HEK293 (cell line): Measurements from ENCODE around the gene STYX.

Experiments
- CTCF ChIA-PET: fragments of 350-600 bp; formaldehyde crosslinking; extraction: SDS; loops from one replicate; lab custom pipeline; 2021; ENCODE audit warnings: antibody characterized with exemption; lab: Yijun Ruan, JAX
- POLR2A ChIA-PET: fragments of 300-600 bp; formaldehyde crosslinking; extraction: SDS; loops from one replicate; lab custom pipeline; 2020; ENCODE audit warnings: antibody characterized with exemption, inconsistent platforms; lab: Yijun Ruan, JAX
- H3K27ac ChIP-seq: fragments of 200-500 bp; sonication (Bioruptor generic); 2 replicates; pipeline ENCODE4 v1.5.1; 2014; ENCODE audit warnings: low read depth, low read length, control low read depth, inconsistent platforms; ENCODE audit errors: extremely low read depth
- H3K36me3 ChIP-seq, 2 experiments: fragments of 200-500 bp in 1 of 2; sonication (Bioruptor generic) in 1 of 2; 1 replicate in 1 of 2; 2 replicates in 1 of 2; pipeline ENCODE4 v1.5.1; 2014 to 2017; ENCODE audit warnings: inconsistent platforms in 2 of 2, low read length in 2 of 2; ENCODE audit not compliant: control insufficient read depth in 2 of 2, insufficient read depth in 1 of 2
- H3K4me1 ChIP-seq: fragments of 200-500 bp; sonication (Bioruptor generic); 2 replicates; pipeline ENCODE4 v1.5.1; 2014; ENCODE audit warnings: mild to moderate bottlenecking, low read length, inconsistent platforms; ENCODE audit not compliant: control insufficient read depth, insufficient read depth
- H3K4me3 ChIP-seq: 2 replicates; pipeline ENCODE4 v1.5.1; 2011; ENCODE audit warnings: low read depth, mild to moderate bottlenecking, control low read depth, low read length, moderate library complexity
- H3K9me3 ChIP-seq: fragments of 200-500 bp; sonication (Bioruptor generic); 2 replicates; pipeline ENCODE4 v1.5.1; 2014; ENCODE audit warnings: low read depth, low read length, inconsistent platforms; ENCODE audit not compliant: control insufficient read depth, insufficient read depth
- BCL11B ChIP-seq: fragments of 450-650 bp; formaldehyde crosslinking; IDR thresholded peaks from 2 replicates; pipeline ENCODE4 v1.5.1; 2016; ENCODE audit warnings: low read depth, missing biosample characterization, missing genetic modification characterization
- EGR2 ChIP-seq: fragments of 450-650 bp; formaldehyde crosslinking; IDR thresholded peaks from 2 replicates; pipeline ENCODE4 v1.5.1; 2016; ENCODE audit warnings: low read depth, missing biosample characterization, missing genetic modification characterization
- RBAK ChIP-seq: fragments of 450-650 bp; formaldehyde crosslinking; IDR thresholded peaks from 2 replicates; pipeline ENCODE4 v1.5.1; 2016; ENCODE audit warnings: missing biosample characterization, missing genetic modification characterization
- SP2 ChIP-seq: fragments of 450-650 bp; formaldehyde crosslinking; IDR thresholded peaks from 2 replicates; pipeline ENCODE4 v1.5.1; 2016; ENCODE audit warnings: missing biosample characterization, missing genetic modification characterization
- SP7 ChIP-seq: fragments of 450-650 bp; formaldehyde crosslinking; IDR thresholded peaks from 2 replicates; pipeline ENCODE4 v1.5.1; 2016; ENCODE audit warnings: missing biosample characterization, missing genetic modification characterization
- ZBTB20 ChIP-seq: fragments of 450-650 bp; formaldehyde crosslinking; IDR thresholded peaks from 2 replicates; pipeline ENCODE4 v1.5.1; 2016; ENCODE audit warnings: missing biosample characterization, missing genetic modification characterization
- ZBTB48 ChIP-seq: fragments of 450-650 bp; formaldehyde crosslinking; IDR thresholded peaks from 2 replicates; pipeline ENCODE4 v1.5.1; 2016; ENCODE audit warnings: missing biosample characterization, missing genetic modification characterization
- ZFHX2 ChIP-seq: fragments of 450-650 bp; formaldehyde crosslinking; conservative IDR thresholded peaks from 2 replicates; pipeline ENCODE4 v1.5.1; 2016; ENCODE audit warnings: missing biosample characterization, missing genetic modification characterization
- ZNF169 ChIP-seq: fragments of 450-650 bp; formaldehyde crosslinking; IDR thresholded peaks from 2 replicates; pipeline ENCODE4 v1.5.1; 2016; ENCODE audit warnings: missing biosample characterization, missing genetic modification characterization
- ZNF211 ChIP-seq: fragments of 450-650 bp; formaldehyde crosslinking; IDR thresholded peaks from 2 replicates; pipeline ENCODE4 v1.5.1; 2016; ENCODE audit warnings: low read depth, missing biosample characterization, missing genetic modification characterization
- ZNF366 ChIP-seq: fragments of 450-650 bp; formaldehyde crosslinking; conservative IDR thresholded peaks from 2 replicates; pipeline ENCODE4 v1.5.1; 2016; ENCODE audit warnings: missing biosample characterization, missing genetic modification characterization
- ZNF48 ChIP-seq: fragments of 450-650 bp; formaldehyde crosslinking; IDR thresholded peaks from 2 replicates; pipeline ENCODE4 v1.5.1; 2016; ENCODE audit warnings: missing biosample characterization, missing genetic modification characterization
- ZNF514 ChIP-seq: fragments of 450-650 bp; formaldehyde crosslinking; IDR thresholded peaks from 2 replicates; pipeline ENCODE4 v1.5.1; 2016; ENCODE audit warnings: missing biosample characterization, missing genetic modification characterization
- TF ChIP-seq, protein P1 (sequence below): fragments of 450-650 bp; formaldehyde crosslinking; IDR thresholded peaks from 2 replicates; pipeline ENCODE4 v1.5.1; 2017; ENCODE audit warnings: missing biosample characterization, missing genetic modification characterization
- TF ChIP-seq, protein P2 (sequence below): fragments of 450-650 bp; formaldehyde crosslinking; IDR thresholded peaks from 2 replicates; pipeline ENCODE4 v1.5.1; 2016; ENCODE audit warnings: missing biosample characterization, missing genetic modification characterization
- TF ChIP-seq, protein P3 (sequence below): fragments of 450-650 bp; formaldehyde crosslinking; conservative IDR thresholded peaks from 2 replicates; pipeline ENCODE4 v1.5.1; 2016; ENCODE audit warnings: low read depth, missing biosample characterization, missing genetic modification characterization
- TF ChIP-seq, protein P4 (sequence below): fragments of 450-650 bp; formaldehyde crosslinking; IDR thresholded peaks from 2 replicates; pipeline ENCODE4 v1.5.1; 2016; ENCODE audit warnings: missing biosample characterization, missing genetic modification characterization
- TF ChIP-seq, protein P5 (sequence below): fragments of 450-650 bp; formaldehyde crosslinking; IDR thresholded peaks from 2 replicates; pipeline ENCODE4 v1.5.1; 2017; ENCODE audit warnings: missing biosample characterization, missing genetic modification characterization
- TF ChIP-seq, protein P6 (sequence below): fragments of 450-650 bp; formaldehyde crosslinking; IDR thresholded peaks from 2 replicates; pipeline ENCODE4 v1.5.1; 2016; ENCODE audit warnings: missing biosample characterization, missing genetic modification characterization

The STYX gene

DNA sequence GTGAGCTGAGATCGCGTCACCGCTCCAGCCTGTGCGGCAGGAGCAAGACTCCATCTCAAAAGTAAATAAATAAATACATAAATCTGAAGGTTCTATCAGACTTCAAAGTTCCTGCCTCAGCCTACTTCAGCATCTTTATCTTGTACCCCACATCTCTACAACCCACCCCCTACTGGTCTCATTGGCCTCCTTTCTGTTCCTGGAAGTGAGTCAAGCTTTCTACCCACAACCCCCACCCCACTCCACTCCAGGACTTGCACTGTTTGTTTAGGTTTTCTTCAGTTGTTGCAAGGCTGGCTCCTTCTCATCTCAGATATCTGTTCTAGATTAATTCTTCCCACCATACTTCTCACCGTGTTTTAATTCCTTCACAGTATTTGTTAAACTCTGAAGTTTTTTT is 23.7 kb upstream of the STYX start:
- TF ChIP-seq EGR2 (tag by site-specific recombination) = 0 out of 2 replicates have a peak, but pooled peaks have one; percentile 40
- TF ChIP-seq, protein P1, sequence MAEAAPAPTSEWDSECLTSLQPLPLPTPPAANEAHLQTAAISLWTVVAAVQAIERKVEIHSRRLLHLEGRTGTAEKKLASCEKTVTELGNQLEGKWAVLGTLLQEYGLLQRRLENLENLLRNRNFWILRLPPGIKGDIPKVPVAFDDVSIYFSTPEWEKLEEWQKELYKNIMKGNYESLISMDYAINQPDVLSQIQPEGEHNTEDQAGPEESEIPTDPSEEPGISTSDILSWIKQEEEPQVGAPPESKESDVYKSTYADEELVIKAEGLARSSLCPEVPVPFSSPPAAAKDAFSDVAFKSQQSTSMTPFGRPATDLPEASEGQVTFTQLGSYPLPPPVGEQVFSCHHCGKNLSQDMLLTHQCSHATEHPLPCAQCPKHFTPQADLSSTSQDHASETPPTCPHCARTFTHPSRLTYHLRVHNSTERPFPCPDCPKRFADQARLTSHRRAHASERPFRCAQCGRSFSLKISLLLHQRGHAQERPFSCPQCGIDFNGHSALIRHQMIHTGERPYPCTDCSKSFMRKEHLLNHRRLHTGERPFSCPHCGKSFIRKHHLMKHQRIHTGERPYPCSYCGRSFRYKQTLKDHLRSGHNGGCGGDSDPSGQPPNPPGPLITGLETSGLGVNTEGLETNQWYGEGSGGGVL (tag by site-specific recombination) = peak; percentile 25; the same call in 1 of the 2 replicates
- TF ChIP-seq ZFHX2 (tag by site-specific recombination) = 0 out of 2 replicates have a peak, but pooled peaks have one; percentile 19
- TF ChIP-seq, protein P2, sequence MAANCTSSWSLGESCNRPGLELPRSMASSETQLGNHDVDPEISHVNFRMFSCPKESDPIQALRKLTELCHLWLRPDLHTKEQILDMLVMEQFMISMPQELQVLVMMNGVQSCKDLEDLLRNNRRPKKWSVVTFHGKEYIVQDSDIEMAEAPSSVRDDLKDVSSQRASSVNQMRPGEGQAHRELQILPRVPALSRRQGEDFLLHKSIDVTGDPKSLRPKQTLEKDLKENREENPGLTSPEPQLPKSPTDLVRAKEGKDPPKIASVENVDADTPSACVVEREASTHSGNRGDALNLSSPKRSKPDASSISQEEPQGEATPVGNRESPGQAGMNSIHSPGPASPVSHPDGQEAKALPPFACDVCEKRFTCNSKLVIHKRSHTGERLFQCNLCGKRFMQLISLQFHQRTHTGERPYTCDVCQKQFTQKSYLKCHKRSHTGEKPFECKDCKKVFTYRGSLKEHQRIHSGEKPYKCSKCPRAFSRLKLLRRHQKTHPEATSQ (tag by site-specific recombination) = no peak
- TF ChIP-seq, all 188 proteins: peak for 3
- H3K4me3 ChIP-seq = no peak overlapping the region
- no peaks in the 10 kb centered on the region for H3K9me3 ChIP-seq
- ChIA-PET CTCF (interaction anchor here (0.5 to 0.6 kb wide), 2 partner anchors 12 to 726 kb away, joined by 3 read pairs; no protein-coding TSS in a partner anchor), POLR2A (interaction anchor here (1.8 kb wide), 1 partner anchor 154 kb away, joined by 11 read pairs; the partner anchor contains the start of genes GPR137C and TXNDC16)
- peak overlapping the region; percentile 75 for H3K27ac ChIP-seq
- H3K4me1 ChIP-seq = peaks cover 5% of the 10 kb centered on the region; the same call in 1 of the 2 replicates
- H3K36me3 ChIP-seq = peaks cover 25 to 32% of the 10 kb centered on the region in 2 experiments

DNA sequence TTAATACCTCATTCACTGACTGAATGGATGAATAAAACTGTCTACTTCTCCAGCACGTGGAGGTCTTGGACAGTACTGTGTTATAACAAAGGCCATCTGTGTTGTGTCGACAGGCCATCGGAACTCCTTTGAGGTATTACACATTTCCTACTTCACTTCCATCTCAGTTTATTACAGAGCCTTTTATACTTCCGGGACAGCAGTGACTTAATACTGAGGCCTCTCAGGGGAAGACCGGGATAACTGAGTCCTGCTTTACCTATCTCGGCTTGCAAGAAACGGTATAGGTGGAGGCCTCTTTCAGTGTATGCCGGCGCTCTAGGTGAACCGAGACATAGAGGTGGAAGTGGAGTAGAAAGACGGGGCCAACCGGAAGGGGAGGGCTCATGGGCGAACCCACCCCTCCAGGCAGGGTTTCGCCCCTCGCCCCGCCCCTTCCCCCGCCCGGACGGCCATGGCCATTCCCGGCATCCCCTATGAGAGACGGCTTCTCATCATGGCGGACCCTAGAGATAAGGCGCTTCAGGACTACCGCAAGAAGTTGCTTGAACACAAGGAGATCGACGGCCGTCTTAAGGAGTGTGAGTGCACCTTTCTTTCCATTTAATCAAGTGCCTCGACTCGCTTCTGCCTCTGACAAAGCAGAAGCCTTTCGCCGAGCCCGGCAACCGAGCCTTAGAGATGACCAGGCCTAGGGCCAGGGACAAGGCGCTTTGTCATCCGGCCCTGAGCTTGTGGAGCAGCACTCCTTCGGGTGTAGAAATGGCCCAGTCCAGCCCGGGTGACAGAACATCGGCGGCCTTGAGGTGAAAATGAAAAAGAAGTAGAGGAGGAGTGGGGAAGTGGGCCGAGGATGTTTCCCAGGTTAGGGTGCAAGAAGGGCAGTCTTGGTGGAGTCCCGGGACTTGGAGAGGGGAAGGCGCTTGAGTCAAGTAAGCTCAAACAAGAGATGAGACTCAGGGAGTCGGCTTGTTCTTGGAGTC is 23.0 kb upstream of the STYX start, which contains the start of gene PSMC6:
Gene PSMC6, plus strand, starts transcription at position 477 of the 983 bp plus-strand sequence. Its CDS starts 20 bp downstream, at position 497.
- POLR2A ChIA-PET = interaction anchor here (0.7 to 1.8 kb wide), 4 partner anchors 10 to 154 kb away, joined by 3 to 11 read pairs (median 6); partner anchors contain the start of genes ERO1A, GPR137C and TXNDC16
- CTCF ChIA-PET = interaction anchor here (0.6 kb wide), 2 partner anchors 171 to 727 kb away, joined by 3 read pairs; no protein-coding TSS in a partner anchor
- TF ChIP-seq SP2 (tag by site-specific recombination) = peak; percentile 90
- no peak for TF ChIP-seq ZNF48 (tag by site-specific recombination)
- peak; percentile 55 for TF ChIP-seq ZBTB20 (tag by site-specific recombination)
- 0 out of 2 replicates have a peak, but pooled peaks have one; percentile 40 for TF ChIP-seq ZBTB48 (tag by site-specific recombination)
- TF ChIP-seq, protein P3, sequence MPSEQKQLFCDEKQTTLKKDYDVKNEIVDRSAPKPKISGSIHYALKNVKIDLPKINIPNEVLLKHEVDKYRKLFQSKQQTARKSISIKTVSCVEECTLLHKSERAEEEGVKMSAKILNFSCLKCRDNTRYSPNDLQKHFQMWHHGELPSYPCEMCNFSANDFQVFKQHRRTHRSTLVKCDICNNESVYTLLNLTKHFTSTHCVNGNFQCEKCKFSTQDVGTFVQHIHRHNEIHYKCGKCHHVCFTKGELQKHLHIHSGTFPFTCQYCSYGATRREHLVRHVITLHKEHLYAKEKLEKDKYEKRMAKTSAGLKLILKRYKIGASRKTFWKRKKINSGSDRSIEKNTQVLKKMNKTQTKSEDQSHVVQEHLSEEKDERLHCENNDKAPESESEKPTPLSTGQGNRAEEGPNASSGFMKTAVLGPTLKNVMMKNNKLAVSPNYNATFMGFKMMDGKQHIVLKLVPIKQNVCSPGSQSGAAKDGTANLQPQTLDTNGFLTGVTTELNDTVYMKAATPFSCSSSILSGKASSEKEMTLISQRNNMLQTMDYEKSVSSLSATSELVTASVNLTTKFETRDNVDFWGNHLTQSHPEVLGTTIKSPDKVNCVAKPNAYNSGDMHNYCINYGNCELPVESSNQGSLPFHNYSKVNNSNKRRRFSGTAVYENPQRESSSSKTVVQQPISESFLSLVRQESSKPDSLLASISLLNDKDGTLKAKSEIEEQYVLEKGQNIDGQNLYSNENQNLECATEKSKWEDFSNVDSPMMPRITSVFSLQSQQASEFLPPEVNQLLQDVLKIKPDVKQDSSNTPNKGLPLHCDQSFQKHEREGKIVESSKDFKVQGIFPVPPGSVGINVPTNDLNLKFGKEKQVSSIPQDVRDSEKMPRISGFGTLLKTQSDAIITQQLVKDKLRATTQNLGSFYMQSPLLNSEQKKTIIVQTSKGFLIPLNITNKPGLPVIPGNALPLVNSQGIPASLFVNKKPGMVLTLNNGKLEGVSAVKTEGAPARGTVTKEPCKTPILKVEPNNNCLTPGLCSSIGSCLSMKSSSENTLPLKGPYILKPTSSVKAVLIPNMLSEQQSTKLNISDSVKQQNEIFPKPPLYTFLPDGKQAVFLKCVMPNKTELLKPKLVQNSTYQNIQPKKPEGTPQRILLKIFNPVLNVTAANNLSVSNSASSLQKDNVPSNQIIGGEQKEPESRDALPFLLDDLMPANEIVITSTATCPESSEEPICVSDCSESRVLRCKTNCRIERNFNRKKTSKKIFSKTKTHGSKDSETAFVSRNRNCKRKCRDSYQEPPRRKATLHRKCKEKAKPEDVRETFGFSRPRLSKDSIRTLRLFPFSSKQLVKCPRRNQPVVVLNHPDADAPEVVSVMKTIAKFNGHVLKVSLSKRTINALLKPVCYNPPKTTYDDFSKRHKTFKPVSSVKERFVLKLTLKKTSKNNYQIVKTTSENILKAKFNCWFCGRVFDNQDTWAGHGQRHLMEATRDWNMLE (tag by site-specific recombination) = peak; percentile 69
- TF ChIP-seq, protein P4, sequence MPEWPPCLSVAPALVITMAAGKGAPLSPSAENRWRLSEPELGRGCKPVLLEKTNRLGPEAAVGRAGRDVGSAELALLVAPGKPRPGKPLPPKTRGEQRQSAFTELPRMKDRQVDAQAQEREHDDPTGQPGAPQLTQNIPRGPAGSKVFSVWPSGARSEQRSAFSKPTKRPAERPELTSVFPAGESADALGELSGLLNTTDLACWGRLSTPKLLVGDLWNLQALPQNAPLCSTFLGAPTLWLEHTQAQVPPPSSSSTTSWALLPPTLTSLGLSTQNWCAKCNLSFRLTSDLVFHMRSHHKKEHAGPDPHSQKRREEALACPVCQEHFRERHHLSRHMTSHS (tag by site-specific recombination) = no peak
- 0 out of 2 replicates have a peak, but pooled peaks have one; percentile 42 for TF ChIP-seq SP7 (tag by site-specific recombination)
- TF ChIP-seq BCL11B (tag by site-specific recombination) = 0 out of 2 replicates have a peak, but pooled peaks have one; percentile 22
- no peak for TF ChIP-seq ZNF211 (tag by site-specific recombination)
- TF ChIP-seq, protein P5, sequence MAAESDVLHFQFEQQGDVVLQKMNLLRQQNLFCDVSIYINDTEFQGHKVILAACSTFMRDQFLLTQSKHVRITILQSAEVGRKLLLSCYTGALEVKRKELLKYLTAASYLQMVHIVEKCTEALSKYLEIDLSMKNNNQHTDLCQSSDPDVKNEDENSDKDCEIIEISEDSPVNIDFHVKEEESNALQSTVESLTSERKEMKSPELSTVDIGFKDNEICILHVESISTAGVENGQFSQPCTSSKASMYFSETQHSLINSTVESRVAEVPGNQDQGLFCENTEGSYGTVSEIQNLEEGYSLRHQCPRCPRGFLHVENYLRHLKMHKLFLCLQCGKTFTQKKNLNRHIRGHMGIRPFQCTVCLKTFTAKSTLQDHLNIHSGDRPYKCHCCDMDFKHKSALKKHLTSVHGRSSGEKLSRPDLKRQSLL (tag by site-specific recombination) = peak; percentile 64
- no peak for TF ChIP-seq ZNF514 (tag by site-specific recombination)
- TF ChIP-seq ZNF366 = 0 out of 2 replicates have a peak, but pooled peaks have one; percentile 15
- TF ChIP-seq, protein P6, sequence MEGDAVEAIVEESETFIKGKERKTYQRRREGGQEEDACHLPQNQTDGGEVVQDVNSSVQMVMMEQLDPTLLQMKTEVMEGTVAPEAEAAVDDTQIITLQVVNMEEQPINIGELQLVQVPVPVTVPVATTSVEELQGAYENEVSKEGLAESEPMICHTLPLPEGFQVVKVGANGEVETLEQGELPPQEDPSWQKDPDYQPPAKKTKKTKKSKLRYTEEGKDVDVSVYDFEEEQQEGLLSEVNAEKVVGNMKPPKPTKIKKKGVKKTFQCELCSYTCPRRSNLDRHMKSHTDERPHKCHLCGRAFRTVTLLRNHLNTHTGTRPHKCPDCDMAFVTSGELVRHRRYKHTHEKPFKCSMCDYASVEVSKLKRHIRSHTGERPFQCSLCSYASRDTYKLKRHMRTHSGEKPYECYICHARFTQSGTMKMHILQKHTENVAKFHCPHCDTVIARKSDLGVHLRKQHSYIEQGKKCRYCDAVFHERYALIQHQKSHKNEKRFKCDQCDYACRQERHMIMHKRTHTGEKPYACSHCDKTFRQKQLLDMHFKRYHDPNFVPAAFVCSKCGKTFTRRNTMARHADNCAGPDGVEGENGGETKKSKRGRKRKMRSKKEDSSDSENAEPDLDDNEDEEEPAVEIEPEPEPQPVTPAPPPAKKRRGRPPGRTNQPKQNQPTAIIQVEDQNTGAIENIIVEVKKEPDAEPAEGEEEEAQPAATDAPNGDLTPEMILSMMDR = no peak
- no peak for TF ChIP-seq RBAK
- TF ChIP-seq ZNF169 (tag by site-specific recombination) = no peak

More for the DNA sequence above, 23.0 kb upstream of the STYX start, which contains the start of gene PSMC6:
- Histone ChIP-seq H3K27ac (peak within 1 kb of the TSS; percentile 75), H3K4me1 (peaks cover 7% of the 10 kb centered on the region; the same call in 1 of the 2 replicates), H3K9me3 (no peaks in the 10 kb centered on the region), H3K36me3 (peaks cover 31 to 39% of the 10 kb centered on the region in 2 experiments), H3K4me3 (peak within 1 kb of the TSS; percentile 68)
